OCI-LY7 (cell line): ENCODE results near the gene CLIC4. TPM values are rescaled to one million over a fixed set of nuclear protein-coding genes. Genes with fewer than 3 reads are reported as not detected.

Experiments
- BruUV-seq: library from RNA; stranded (reverse); fragments of 400-500 nt; replicated peaks from 2 replicates; lab custom pipeline; 2021; lab: Mats Ljungman, UMichigan
- CTCF ChIA-PET: fragments of 300-600 bp; sonication (Branson Sonifier 250); formaldehyde crosslinking; loops from one replicate; lab custom pipeline; 2022; ENCODE audit warnings: antibody characterized with exemption; ENCODE audit not compliant: unreplicated experiment; lab: Charles Lee
- POLR2A ChIA-PET: fragments of 300-600 bp; sonication (Branson Sonifier 250); formaldehyde crosslinking; loops from one replicate; lab custom pipeline; 2022; ENCODE audit warnings: antibody characterized with exemption; lab: Charles Lee
- DNase-seq: peaks from one replicate; pipeline ENCODE4 v3.0.0-alpha.2; 2015; ENCODE audit warnings: low spot score
- H2AFZ ChIP-seq: fragments of 200-600 bp; sonication (generic), shearing (Covaris generic); 2 replicates; pipeline ENCODE4 v1.6.1; 2014; ENCODE audit warnings: mild to moderate bottlenecking, antibody characterized with exemption, low read length, moderate library complexity
- H3K27ac ChIP-seq: fragments of 200-600 bp; sonication (generic); 2 replicates; pipeline ENCODE4 v1.5.1; 2014; ENCODE audit warnings: mixed run types, low read depth, mild to moderate bottlenecking, moderate library complexity, low read length, inconsistent platforms; ENCODE audit not compliant: poor library complexity, severe bottlenecking
- H3K36me3 ChIP-seq: fragments of 200-600 bp; sonication (generic); 2 replicates; pipeline ENCODE4 v1.6.1; 2014; ENCODE audit warnings: mild to moderate bottlenecking, antibody characterized with exemption, low read length, moderate library complexity, mixed read lengths; ENCODE audit not compliant: insufficient read depth
- H3K4me1 ChIP-seq: fragments of 200-600 bp; sonication (generic); 2 replicates; pipeline ENCODE4 v1.5.1; 2014; ENCODE audit warnings: mild to moderate bottlenecking, low read length; ENCODE audit not compliant: insufficient read depth, poor library complexity, severe bottlenecking
- H3K4me2 ChIP-seq: fragments of 200-600 bp; sonication (generic); 2 replicates; pipeline ENCODE4 v1.6.1; 2014; ENCODE audit warnings: mild to moderate bottlenecking, low read length
- H3K4me3 ChIP-seq: fragments of 200-600 bp; sonication (generic); 2 replicates; pipeline ENCODE4 v1.5.1; 2014; ENCODE audit warnings: mild to moderate bottlenecking, low read depth, low read length; ENCODE audit not compliant: poor library complexity, severe bottlenecking
- H3K79me2 ChIP-seq: fragments of 200-600 bp; sonication (generic); 2 replicates; pipeline ENCODE4 v1.6.1; 2016; ENCODE audit warnings: low read depth, mild to moderate bottlenecking, low read length, moderate library complexity, mixed read lengths; ENCODE audit not compliant: insufficient read depth
- H3K9me2 ChIP-seq: fragments of 200-600 bp; sonication (generic); 2 replicates; pipeline ENCODE4 v1.6.1; 2016; ENCODE audit warnings: mild to moderate bottlenecking, low read length, mixed read lengths; ENCODE audit not compliant: insufficient read depth
- H3K9me3 ChIP-seq: fragments of 200-600 bp; sonication (generic); 2 replicates; pipeline ENCODE4 v1.6.1; 2014; ENCODE audit warnings: mild to moderate bottlenecking, mixed run types, low read length, mixed read lengths
- H4K20me1 ChIP-seq: fragments of 200-600 bp; sonication (generic); 2 replicates; pipeline ENCODE4 v1.6.1; 2014; ENCODE audit warnings: mild to moderate bottlenecking, antibody characterized with exemption, low read length, moderate library complexity, mixed read lengths; ENCODE audit not compliant: insufficient read depth
- EZH2phosphoT487 ChIP-seq: fragments of 200-600 bp; sonication (generic); IDR thresholded peaks from 2 replicates; pipeline ENCODE4 v1.6.1; 2018; ENCODE audit warnings: low read depth, borderline replicate concordance, mild to moderate bottlenecking, mixed run types, antibody characterized with exemption, low read length, moderate library complexity, mixed read lengths
- intact Hi-C: fragments of 100-400 bp; cut with micrococcal nuclease; formaldehyde crosslinking; loops from one replicate; pipeline ENCODE4 v1.10.0; 2022; ENCODE audit not compliant: unreplicated experiment
- total RNA-seq, 2 experiments: library from RNA; depleted of rRNA in 1 of 2; stranded (reverse); fragments of >200 nt in 1 of 2; shearing (Covaris generic) in 1 of 2; gene quantifications; 2 replicates each; pipeline ENCODE4 v1.2.3, GENCODE V29; 2014 to 2022
- TF ChIP-seq, protein P1 (sequence below): fragments of 200-600 bp; sonication (generic); conservative IDR thresholded peaks from 2 replicates; pipeline ENCODE4 v1.5.1; 2014; ENCODE audit warnings: mild to moderate bottlenecking, antibody characterized with exemption, low read length, moderate library complexity, mixed read lengths

The CLIC4 gene
- total RNA-seq, 2 experiments from 2014 or later = 35.5 to 116 TPM

- H3K9me3 ChIP-seq = no peaks in the 10 kb centered on the region
- peaks cover 84% of the 10 kb centered on the region for H3K79me2 ChIP-seq
- H3K9me2 ChIP-seq = no peaks in the 10 kb centered on the region
- no peak overlapping the region for H3K4me3 ChIP-seq
- no peak overlapping the region for H3K4me2 ChIP-seq
- H2AFZ ChIP-seq = no peak overlapping the region
- no peak overlapping the region for H3K27ac ChIP-seq
- no TSS peak for BruUV-seq
- intact Hi-C loops = no loop called here
- CTCF ChIA-PET = interaction anchor here (1.4 kb wide), 1 partner anchor 138 kb away, joined by 5 read pairs; no protein-coding TSS in a partner anchor
- peaks cover 10% of the 10 kb centered on the region for H4K20me1 ChIP-seq
- peaks cover 63% of the 10 kb centered on the region for H3K4me1 ChIP-seq
- peaks cover 44% of the 10 kb centered on the region; the same call in 1 of the 2 replicates for H3K36me3 ChIP-seq
- no peak for TF ChIP-seq EZH2phosphoT487
- TF ChIP-seq, protein P1, sequence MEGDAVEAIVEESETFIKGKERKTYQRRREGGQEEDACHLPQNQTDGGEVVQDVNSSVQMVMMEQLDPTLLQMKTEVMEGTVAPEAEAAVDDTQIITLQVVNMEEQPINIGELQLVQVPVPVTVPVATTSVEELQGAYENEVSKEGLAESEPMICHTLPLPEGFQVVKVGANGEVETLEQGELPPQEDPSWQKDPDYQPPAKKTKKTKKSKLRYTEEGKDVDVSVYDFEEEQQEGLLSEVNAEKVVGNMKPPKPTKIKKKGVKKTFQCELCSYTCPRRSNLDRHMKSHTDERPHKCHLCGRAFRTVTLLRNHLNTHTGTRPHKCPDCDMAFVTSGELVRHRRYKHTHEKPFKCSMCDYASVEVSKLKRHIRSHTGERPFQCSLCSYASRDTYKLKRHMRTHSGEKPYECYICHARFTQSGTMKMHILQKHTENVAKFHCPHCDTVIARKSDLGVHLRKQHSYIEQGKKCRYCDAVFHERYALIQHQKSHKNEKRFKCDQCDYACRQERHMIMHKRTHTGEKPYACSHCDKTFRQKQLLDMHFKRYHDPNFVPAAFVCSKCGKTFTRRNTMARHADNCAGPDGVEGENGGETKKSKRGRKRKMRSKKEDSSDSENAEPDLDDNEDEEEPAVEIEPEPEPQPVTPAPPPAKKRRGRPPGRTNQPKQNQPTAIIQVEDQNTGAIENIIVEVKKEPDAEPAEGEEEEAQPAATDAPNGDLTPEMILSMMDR = no peak
- POLR2A ChIA-PET = interaction anchor here (1.2 to 2.4 kb wide), 3 partner anchors 9 to 138 kb away, joined by 3 to 10 read pairs (median 5); no protein-coding TSS in a partner anchor
- no peak for DNase-seq
Observed at GRCh38 chr1:24826510-24826909, 81.3 kb downstream of the CLIC4 start.

- BruUV-seq = TSS peak; percentile 41
- H4K20me1 ChIP-seq = peaks cover 10% of the 10 kb centered on the region
- POLR2A ChIA-PET = interaction anchor here (0.6 to 2.4 kb wide), 5 partner anchors 10 to 158 kb away, joined by 3 to 10 read pairs (median 5); no protein-coding TSS in a partner anchor
Observed at GRCh38 chr1:24827379-24828135, 82.3 kb downstream of the CLIC4 start.

More at GRCh38 chr1:24827379-24828135, 82.3 kb downstream of the CLIC4 start:
- Histone ChIP-seq H3K4me1 (peaks cover 53% of the 10 kb centered on the region), H3K4me2 (peak overlapping the region; percentile 28), H3K79me2 (peaks cover 80% of the 10 kb centered on the region), H3K9me3 (no peaks in the 10 kb centered on the region), H3K4me3 (no peak overlapping the region), H2AFZ (no peak overlapping the region), H3K27ac (no peak overlapping the region), H3K36me3 (peaks cover 39% of the 10 kb centered on the region; the same call in 1 of the 2 replicates), H3K9me2 (no peaks in the 10 kb centered on the region)
- CTCF ChIA-PET = no interaction called here
- intact Hi-C loops = no loop called here
- DNase-seq = no peak
- no peak for TF ChIP-seq EZH2phosphoT487
- TF ChIP-seq, protein P1 = no peak
